CD14-positive monocyte (primary cell): ENCODE data around the gene RHNO1. TPM values are rescaled to one million over a fixed set of nuclear protein-coding genes. Genes with fewer than 3 reads are reported as not detected.
"Not testable (repeated sequence)": the region's sequence is repeated elsewhere in the genome, so short reads cannot be mapped to it uniquely, and the experiment has no call there.

Experiments used
- DNase-seq, 3 donors: peaks; one replicate each; pipeline ENCODE4 v3.0.0-alpha.2; 2011 to 2022
- H2AFZ ChIP-seq: 2 replicates; pipeline ENCODE4 v1.6.0; 2012; ENCODE audit warnings: mild to moderate bottlenecking, low read depth, low read length, inconsistent platforms; ENCODE audit not compliant: insufficient read depth, poor library complexity, severe bottlenecking
- H3K27ac ChIP-seq, 2 donors: 1 replicate in 1 of 2; 2 replicates in 1 of 2; pipeline ENCODE4 v1.5.1; 2012 to 2013; ENCODE audit warnings: low read length in 2 of 2, control low read depth in 1 of 2, inconsistent platforms in 1 of 2, low read depth in 1 of 2, mild to moderate bottlenecking in 1 of 2
- H3K27me3 ChIP-seq, 2 donors: one replicate each; pipeline versions ENCODE4 v1.6.0 to v1.6.1; 2011 to 2013; ENCODE audit warnings: low read length in 2 of 2; ENCODE audit not compliant: control insufficient read depth in 2 of 2, insufficient read depth in 2 of 2
- H3K36me3 ChIP-seq, 2 donors: replicated peaks in 1 of 2; 1 replicate in 1 of 2; 2 replicates in 1 of 2; pipeline versions ENCODE4 v1.5.1 to v1.6.1; 2012 to 2013; ENCODE audit warnings: low read length in 2 of 2, control low read depth in 1 of 2, inconsistent platforms in 1 of 2, mild to moderate bottlenecking in 1 of 2; ENCODE audit not compliant: insufficient read depth in 2 of 2, control insufficient read depth in 1 of 2
- H3K4me1 ChIP-seq, 2 donors: 1 replicate in 1 of 2; 2 replicates in 1 of 2; pipeline versions ENCODE4 v1.5.1 to v1.6.1; 2012 to 2013; ENCODE audit warnings: low read length in 2 of 2, control low read depth in 1 of 2, inconsistent platforms in 1 of 2, mild to moderate bottlenecking in 1 of 2, moderate library complexity in 1 of 2; ENCODE audit not compliant: insufficient read depth in 2 of 2, control insufficient read depth in 1 of 2
- H3K4me2 ChIP-seq: replicated peaks from 2 replicates; pipeline ENCODE3; 2012; ENCODE audit warnings: low read length, moderate library complexity, mild to moderate bottlenecking; ENCODE audit not compliant: poor library complexity, severe bottlenecking; ENCODE audit errors: extremely low read depth
- H3K4me3 ChIP-seq, 3 experiments: fragments of 200-600 bp in 1 of 3; sonication (generic) in 1 of 3; replicated peaks in 1 of 3; 1 replicate in 2 of 3; 2 replicates in 1 of 3; pipeline ENCODE4 v1.5.1; 2011 to 2013; ENCODE audit warnings: low read length in 3 of 3, mild to moderate bottlenecking in 3 of 3, control low read depth in 2 of 3, low read depth in 2 of 3, inconsistent platforms in 1 of 3, moderate library complexity in 1 of 3
- H3K79me2 ChIP-seq: 2 replicates; pipeline ENCODE4 v1.6.0; 2012; ENCODE audit warnings: mild to moderate bottlenecking, control low read depth, inconsistent platforms, low read length, moderate library complexity; ENCODE audit not compliant: insufficient read depth
- H3K9ac ChIP-seq: 2 replicates; pipeline ENCODE4 v1.6.0; 2017; ENCODE audit warnings: low read length, mild to moderate bottlenecking; ENCODE audit not compliant: insufficient read depth, poor library complexity, severe bottlenecking
- H3K9me3 ChIP-seq, 2 donors: replicated peaks in 1 of 2; 1 replicate in 1 of 2; 2 replicates in 1 of 2; pipeline versions ENCODE4 v1.5.1 to v1.6.1; 2012 to 2013; ENCODE audit warnings: low read length in 2 of 2, control low read depth in 1 of 2; ENCODE audit not compliant: control insufficient read depth in 1 of 2, insufficient read depth in 1 of 2
- H4K20me1 ChIP-seq: 2 replicates; pipeline ENCODE4 v1.6.0; 2012; ENCODE audit warnings: mild to moderate bottlenecking, low read length, control low read depth, moderate library complexity; ENCODE audit not compliant: insufficient read depth
- H3K27ac Mint-ChIP-seq, 7 donors: one replicate each; pipeline ENCODE4 v1.8.0; 2020; ENCODE audit warnings: mild to moderate bottlenecking in 7 of 7, mixed read lengths in 7 of 7, moderate library complexity in 6 of 7, inconsistent platforms in 2 of 7
- H3K27me3 Mint-ChIP-seq, 3 donors: one replicate each; pipeline ENCODE4 v1.8.0; 2021 to 2022; ENCODE audit warnings: low read depth in 3 of 3, mild to moderate bottlenecking in 3 of 3, mixed read lengths in 3 of 3, moderate library complexity in 3 of 3, inconsistent platforms in 1 of 3
- H3K36me3 Mint-ChIP-seq, 2 donors: one replicate each; pipeline ENCODE4 v1.8.0; 2020; ENCODE audit warnings: mixed read lengths in 2 of 2, inconsistent platforms in 1 of 2, mild to moderate bottlenecking in 1 of 2
- H3K4me1 Mint-ChIP-seq: one replicate; pipeline ENCODE4 v1.8.0; 2020; ENCODE audit warnings: mild to moderate bottlenecking, mixed read lengths
- H3K4me3 Mint-ChIP-seq, 2 donors: one replicate each; pipeline ENCODE4 v1.8.0; 2020; ENCODE audit warnings: mild to moderate bottlenecking in 2 of 2, mixed read lengths in 2 of 2, moderate library complexity in 1 of 2
- H3K9me3 Mint-ChIP-seq, 7 donors: one replicate each; pipeline ENCODE4 v1.8.0; 2020 to 2022; ENCODE audit warnings: mixed read lengths in 7 of 7, mild to moderate bottlenecking in 6 of 7, moderate library complexity in 6 of 7, inconsistent platforms in 2 of 7
- CTCF ChIP-seq: fragments of 200-600 bp; IDR thresholded peaks from one replicate; pipeline ENCODE4 v1.8.0; 2022; ENCODE audit warnings: antibody characterized with exemption, mild to moderate bottlenecking
- WGBS: methylation state at CpG from one replicate; pipeline ENCODE4 v1.1.5; 2013; ENCODE audit warnings: missing lambda C conversion rate; ENCODE audit not compliant: insufficient coverage; 5-methylcytosine and 5-hydroxymethylcytosine counted together
- intact Hi-C, 2 donors: fragments of 100-400 bp; cut with micrococcal nuclease; formaldehyde crosslinking; loops; one replicate each; pipeline versions ENCODE4 v1.15.0 to v1.15.1; 2023
- polyA plus RNA-seq, 3 donors: library from polyadenylated mRNA; depleted of rRNA in 1 of 3; unstranded in 2 of 3; stranded (reverse) in 1 of 3; fragments of 300-500 nt in 2 of 3; fragments of >200 nt in 1 of 3; fragmentation: Illumina TruSeq in 2 of 3; gene quantifications; 1 replicate in 2 of 3; 2 replicates in 1 of 3; pipeline ENCODE4 v1.2.3, GENCODE V29; 2012 to 2021

Gene RHNO1
- polyA plus RNA-seq, 3 donors = 10.2 to 24.7 (median 19.8) TPM

DNA sequence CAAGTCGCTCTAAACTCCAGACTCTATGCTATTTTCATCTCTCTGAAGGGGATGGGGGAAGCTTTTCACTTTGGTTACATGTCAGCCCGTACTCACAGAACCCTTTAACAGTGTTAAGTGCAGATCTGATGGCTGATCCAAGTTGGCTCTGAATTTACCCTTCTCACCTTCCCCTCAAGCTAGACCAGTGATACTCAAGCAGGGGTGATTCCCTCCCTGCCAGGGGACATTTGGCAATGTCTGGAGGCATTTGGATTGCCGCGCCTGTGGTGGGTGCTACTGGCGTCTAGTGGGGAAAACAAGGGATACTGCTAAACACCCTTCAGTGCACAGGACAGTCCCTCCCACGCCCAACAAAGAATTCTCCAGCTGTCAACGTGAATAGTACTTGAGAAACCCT, 14.1 kb upstream of the RHNO1 start:
- WGBS = 98% methylated on average over 4 of the region's 7 CpGs
- no peak overlapping the region for H3K4me3 Mint-ChIP-seq
- Histone ChIP-seq H3K79me2 (no peaks in the 10 kb centered on the region), H3K4me3 (no peak overlapping the region), H2AFZ (no peak overlapping the region), H4K20me1 (no peaks in the 10 kb centered on the region), H3K4me1 (no peaks in the 10 kb centered on the region), H3K27me3 (no peaks in the 10 kb centered on the region), H3K36me3 (peaks cover 54 to 89% of the 10 kb centered on the region in 2 donors), H3K4me2 (no peak overlapping the region), H3K27ac (no peak overlapping the region), H3K9me3 (no peaks in the 10 kb centered on the region), H3K9ac (no peak overlapping the region)
- H3K36me3 Mint-ChIP-seq = peaks cover 66 to 95% of the 10 kb centered on the region in 2 donors
- DNase-seq = no peak
- peaks cover 0 to 2% (median 0%) of the 10 kb centered on the region in 3 donors for H3K27me3 Mint-ChIP-seq
- TF ChIP-seq CTCF = no peak
- peak overlapping the region in 2 of 7 donors; percentile 42 to 53 for H3K27ac Mint-ChIP-seq
- H3K4me1 Mint-ChIP-seq = no peaks in the 10 kb centered on the region
- intact Hi-C loops = no loop called here
- no peaks in the 10 kb centered on the region for H3K9me3 Mint-ChIP-seq

DNA sequence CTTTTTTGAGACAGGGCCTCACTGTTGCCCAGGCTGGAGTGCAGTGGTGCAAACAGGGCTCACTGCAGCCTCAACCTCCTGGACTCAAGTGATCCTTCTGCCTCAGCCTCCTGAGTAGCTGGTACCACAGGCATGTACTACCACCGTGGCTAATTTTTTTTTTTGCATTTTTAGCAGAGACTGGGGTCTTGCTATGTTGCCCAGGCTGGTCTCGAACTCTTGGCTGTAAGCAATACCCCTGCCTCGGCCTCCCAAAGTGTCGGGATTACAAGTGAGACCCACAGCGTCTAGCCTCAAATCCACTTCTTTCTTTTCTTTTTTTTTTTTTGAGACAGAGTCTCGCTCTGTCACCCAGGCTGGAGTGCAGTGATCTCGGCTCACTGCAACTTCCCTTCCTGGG, 13.6 kb upstream of the RHNO1 start:
- H3K9ac ChIP-seq, H3K9me3 Mint-ChIP-seq, intact Hi-C loops, H3K4me2 ChIP-seq, H3K27me3 Mint-ChIP-seq, H3K4me1 Mint-ChIP-seq, H2AFZ ChIP-seq, H3K4me3 Mint-ChIP-seq, H3K27ac ChIP-seq, H3K4me1 ChIP-seq, H3K9me3 ChIP-seq, H3K79me2 ChIP-seq, H4K20me1 ChIP-seq, H3K4me3 ChIP-seq, H3K27me3 ChIP-seq, DNase-seq: not testable (repeated sequence)
- peak overlapping the region in 2 of 7 donors; percentile 42 to 75 for H3K27ac Mint-ChIP-seq
- H3K36me3 Mint-ChIP-seq = peaks cover 65 to 95% of the 10 kb centered on the region in 2 donors
- WGBS = 100% methylated on average over 6 of the region's 7 CpGs
- peaks cover 52 to 89% of the 10 kb centered on the region in 2 donors for H3K36me3 ChIP-seq
